ENCODE results near the gene MIA. TPM values are rescaled to one million over a fixed set of nuclear protein-coding genes. Genes with fewer than 3 reads are reported as not detected.

The MIA gene
- total and polyA plus RNA-seq, 9 of the 15 experiments (the other 6 are each of a cell fraction or from before 2014, with no cell fraction given): 0.21 TPM; not detected in 8

- TF ChIP-seq ZBTB40 (IDR thresholded peaks at IDR 0.05) (peak; percentile 42; the same call in 1 of the 2 replicates), ZBTB40 (CRISPR knock-in tag; IDR thresholded peaks at IDR 0.05) (no peak), L3MBTL2 (IDR thresholded peaks at IDR 0.05) (peak; percentile 88), CREB3L1 (IDR thresholded peaks at IDR 0.05; ENCODE audit: borderline replicate concordance, low read depth) (peak; percentile 79; the same call in 1 of the 2 replicates), NR4A1 (CRISPR knock-in tag; IDR thresholded peaks at IDR 0.05) (no peak), NR4A1 (tag; IDR thresholded peaks at IDR 0.05) (peak; percentile 77; the same call in 1 of the 2 replicates), TFAP4 (CRISPR knock-in tag; IDR thresholded peaks at IDR 0.05; ENCODE audit: borderline replicate concordance) (peak; percentile 61; the same call in 1 of the 2 replicates), PYGO2 (tag; IDR thresholded peaks at IDR 0.05) (no peak), HBP1 (CRISPR knock-in tag; IDR thresholded peaks at IDR 0.05) (0 out of 2 replicates have a peak, but pooled peaks have one; percentile 31), KLF16 (IDR thresholded peaks at IDR 0.05) (peak; percentile 27; the same call in 1 of the 2 replicates), FOXM1 (IDR thresholded peaks at IDR 0.05; ENCODE audit: low read depth) (peak; percentile 53; the same call in 1 of the 2 replicates), FOXM1 (CRISPR knock-in tag; IDR thresholded peaks at IDR 0.05; ENCODE audit: low read depth) (no peak)
Measured at GRCh38 chr19:40797963-40798682, 22.8 kb downstream of the MIA start (continued).

Measured in K562 (cell line).